Pancreas (tissue), 10 donors: Measurements from ENCODE around the gene RAD51C. TPM values are rescaled to one million over a fixed set of nuclear protein-coding genes. Genes with fewer than 3 reads are reported as not detected.
"Not testable (repeated sequence)": the region's sequence is repeated elsewhere in the genome, so short reads cannot be mapped to it uniquely, and the experiment has no call there.

Experiments
- ATAC-seq, 4 donors: fragments of 200-7000 bp; cut with Tn5 transposase; one replicate each; pipeline versions ENCODE4 v1.8.0 to v1.9.1; 2020; ENCODE audit warnings: mild to moderate bottlenecking in 4 of 4, moderate library complexity in 4 of 4
- DNase-seq, 6 donors: peaks; one replicate each; pipeline ENCODE4 v3.0.0-alpha.2; 2020
- FAIRE-seq: peaks from 2 replicates; lab custom pipeline; 2012; peaks lifted over from hg19 to GRCh38; lab: Jason Lieb, UNC
- H3K27ac ChIP-seq, 4 donors: fragments of 200-600 bp; sonication (generic); 1 replicate in 3 of 4; 2 replicates in 1 of 4; pipeline versions ENCODE4 v1.5.0 to v1.8.0; 2020
- H3K27me3 ChIP-seq, 4 donors: fragments of 200-600 bp; one replicate each; pipeline ENCODE4 v1.8.0; 2021
- H3K36me3 ChIP-seq, 3 donors: fragments of 200-600 bp; sonication (generic) in 1 of 3; one replicate each; pipeline versions ENCODE4 v1.5.0 to v1.8.0; 2020 to 2021
- H3K4me1 ChIP-seq, 3 donors: fragments of 200-600 bp; one replicate each; pipeline ENCODE4 v1.8.0; 2021
- H3K4me3 ChIP-seq, 4 donors: fragments of 200-600 bp; sonication (generic) in 2 of 4; one replicate each; pipeline versions ENCODE4 v1.5.0 to v1.8.0; 2020 to 2021
- H3K9me3 ChIP-seq, 4 donors: fragments of 200-600 bp; one replicate each; pipeline ENCODE4 v1.8.0; 2021
- CTCF ChIP-seq, 4 donors: fragments of 200-600 bp; sonication (generic) in 3 of 4; IDR thresholded peaks; one replicate each; pipeline versions ENCODE4 v1.5.0 to v1.8.0; 2021; ENCODE audit warnings: antibody characterized with exemption in 4 of 4
- WGBS, 2 donors: extraction: QIAGEN DNeasy Blood & Tissue Kit; methylation state at CpG; one replicate each; pipeline ENCODE4 v1.1.7; 2013; 5-methylcytosine and 5-hydroxymethylcytosine counted together
- intact Hi-C, 3 donors: fragments of 100-400 bp; cut with DNase I; formaldehyde crosslinking; loops; one replicate each; pipeline versions ENCODE4 v1.11.1 to v1.14.2; 2022
- polyA plus RNA-seq, 2 donors: library from polyadenylated mRNA; stranded (reverse); fragments of 200-250 nt; gene quantifications; one replicate each; pipeline ENCODE4 v1.2.3, GENCODE V29; 2013
- total RNA-seq, 6 donors: library from RNA; stranded (reverse); fragmentation: NEBNext Ultra II Directional in 4 of 6; extraction: Animal tissue kit (Norgen Biotek cat#: 25700) in 4 of 6; gene quantifications; one replicate each; pipeline versions ENCODE4 v1.2.1 to v1.2.4, GENCODE V29; 2021 to 2023
- donor health status: healthy with polysubstance abuse.
- donor health status: DM: no; HTN: no; CAD: no; lungs with moderate emphysema.
- donor health status: DM: no; HTN: no; CAD: no.
- donor health status: control.
- donor health status: control.
- donor health status: Bipolar disorder and iron deficiency.
- donor health status: DM: yes; HTN: yes; CAD: no.
- donor health status: DM: no; HTN: no; CAD: no.
- donor health status: DM: no; HTN: no; CAD: no.
- donor health status: DM: yes; HTN: yes; CAD: no.

Gene RAD51C
- total and polyA plus RNA-seq, 8 donors, result 3.7 to 12.8 (median 8.3) TPM

- TF ChIP-seq CTCF (IDR thresholded peaks at IDR 0.05), result no peak
- H3K27ac ChIP-seq, result no peak overlapping the region
- H3K27me3 ChIP-seq, result peaks cover 0 to 41% (median 14%) of the 10 kb centered on the region in 4 donors
- no peak for FAIRE-seq
- intact Hi-C loops, result no loop called here
- H3K9me3 ChIP-seq, result no peaks in the 10 kb centered on the region
- DNase-seq, result no peak
- no peak for ATAC-seq
- 64 to 66% methylated on average over 2 of the region's 2 CpGs for WGBS, 2 donors
- H3K36me3 ChIP-seq, result no peaks in the 10 kb centered on the region
- no peak overlapping the region for H3K4me3 ChIP-seq
- peaks cover 0 to 8% (median 6%) of the 10 kb centered on the region in 3 donors for H3K4me1 ChIP-seq
Observed at GRCh38 chr17:58760248-58760647, 67.8 kb downstream of the RAD51C start.

GRCh38 chr17:58763263-58763662, 70.9 kb downstream of the RAD51C start:
- TF ChIP-seq CTCF (IDR thresholded peaks at IDR 0.05), result no peak
- Histone ChIP-seq H3K4me1 (no peaks in the 10 kb centered on the region), H3K4me3 (no peak overlapping the region), H3K9me3 (no peaks in the 10 kb centered on the region), H3K36me3 (no peaks in the 10 kb centered on the region), H3K27ac (no peak overlapping the region), H3K27me3 (peaks cover 0 to 25% (median 2%) of the 10 kb centered on the region in 4 donors)
- no peak for DNase-seq
- no peak for FAIRE-seq
- intact Hi-C loops, result no loop called here
- no peak for ATAC-seq
- WGBS, 2 donors, result 16 to 31% methylated on average over 1 of the region's 1 CpG

GRCh38 chr17:58764373-58764772, 72.0 kb downstream of the RAD51C start:
- no peaks in the 10 kb centered on the region for H3K4me1 ChIP-seq
- DNase-seq (no peak), ATAC-seq (no peak), FAIRE-seq (no peak)
- H3K27ac ChIP-seq, result no peak overlapping the region
- no peak overlapping the region for H3K4me3 ChIP-seq
- no peak for TF ChIP-seq CTCF (IDR thresholded peaks at IDR 0.05)
- intact Hi-C loops, result no loop called here
- 68 to 77% methylated on average over 5 of the region's 5 CpGs for WGBS, 2 donors
- no peaks in the 10 kb centered on the region for H3K36me3 ChIP-seq
- no peaks in the 10 kb centered on the region for H3K9me3 ChIP-seq
- peaks cover 0 to 14% (median 0%) of the 10 kb centered on the region in 4 donors for H3K27me3 ChIP-seq

- H3K27me3 ChIP-seq, H3K4me3 ChIP-seq, FAIRE-seq, H3K9me3 ChIP-seq, H3K36me3 ChIP-seq, H3K4me1 ChIP-seq, ATAC-seq, H3K27ac ChIP-seq, DNase-seq, intact Hi-C loops: not testable (repeated sequence)
- WGBS, 2 donors, result 61 to 73% methylated on average over 5 of the region's 5 CpGs
Observed at GRCh38 chr17:58778482-58778881, 86.1 kb downstream of the RAD51C start.

- Histone ChIP-seq H3K4me3 (no peak overlapping the region), H3K9me3 (no peaks in the 10 kb centered on the region), H3K36me3 (no peaks in the 10 kb centered on the region), H3K27ac (no peak overlapping the region), H3K4me1 (no peaks in the 10 kb centered on the region), H3K27me3 (peaks cover 0 to 5% (median 2%) of the 10 kb centered on the region in 4 donors)
- WGBS, 2 donors, result 34 to 60% methylated on average over 1 of the region's 1 CpG
- no peak for TF ChIP-seq CTCF (IDR thresholded peaks at IDR 0.05)
- FAIRE-seq (no peak), ATAC-seq (no peak), DNase-seq (no peak)
- intact Hi-C loops, result no loop called here
Observed at GRCh38 chr17:58779446-58779845, 87.0 kb downstream of the RAD51C start.
